NCI-H2227 (cell line): ENCODE results near the gene ARHGAP26.

ENCODE experiments used
- DNase-seq: peaks from one replicate; lab custom pipeline; 2025; ENCODE audit not compliant: unreplicated experiment; lab: John Stamatoyannopoulos, UW

Gene ARHGAP26

DNA sequence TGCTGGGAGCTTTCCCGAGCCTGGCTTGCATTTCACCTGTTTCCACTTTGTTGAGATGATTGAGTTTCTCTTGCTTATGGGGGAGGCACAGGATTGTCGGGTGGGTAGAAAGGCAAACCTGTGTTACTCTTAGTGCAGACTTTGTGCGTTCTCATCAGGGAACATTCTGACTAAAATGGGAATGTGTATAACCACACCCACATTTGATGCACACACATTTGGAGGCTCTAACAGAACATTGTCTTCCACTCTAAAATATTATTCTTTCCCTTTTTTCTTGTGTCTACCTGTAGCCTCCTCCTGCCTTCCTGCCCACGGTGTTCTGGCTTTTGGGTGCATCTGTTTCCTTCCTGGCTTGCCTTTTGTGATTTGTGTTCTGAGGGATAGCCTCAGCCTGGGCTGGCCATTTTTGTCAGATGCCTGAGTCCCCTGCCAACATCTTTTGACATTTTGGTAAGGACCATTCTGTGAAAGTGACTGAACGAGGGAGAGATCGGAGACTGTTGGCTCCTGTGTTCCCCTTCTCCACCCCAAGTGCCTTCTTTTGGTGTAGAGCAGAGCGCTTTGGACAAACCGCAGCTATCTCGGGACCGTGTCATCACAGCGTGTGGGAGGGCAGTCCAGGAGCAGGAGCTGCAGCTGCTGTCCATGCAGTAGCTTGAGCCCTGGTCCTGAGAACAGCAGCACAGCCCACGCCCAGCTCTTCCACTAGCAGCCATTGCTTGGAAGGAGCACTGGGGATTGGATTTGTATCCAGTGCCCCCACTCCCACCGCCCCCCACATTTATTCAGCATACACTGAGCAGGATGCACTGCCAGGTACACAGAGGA is 101.4 kb downstream of the ARHGAP26 start:
- DNase-seq = no peak

DNA sequence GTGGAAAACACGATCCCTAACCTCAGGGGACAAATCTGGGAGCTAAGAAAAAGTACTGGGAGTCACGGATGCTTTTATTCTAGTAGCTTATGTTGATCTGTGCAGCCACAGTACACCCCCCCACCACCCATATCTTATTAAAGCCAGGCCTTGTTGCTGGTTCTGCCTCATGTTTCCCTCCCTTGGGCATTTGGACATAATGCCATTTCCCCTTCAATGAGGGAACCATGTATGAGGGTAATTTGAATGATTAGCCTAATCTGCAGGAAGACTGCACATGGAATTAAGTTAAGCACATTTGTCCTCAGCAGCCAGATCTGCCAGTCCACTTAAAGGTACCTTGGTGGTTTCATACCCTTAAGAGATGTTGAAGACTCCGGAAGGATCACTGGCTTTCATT is 102.0 kb downstream of the ARHGAP26 start:
- DNase-seq = no peak

DNA sequence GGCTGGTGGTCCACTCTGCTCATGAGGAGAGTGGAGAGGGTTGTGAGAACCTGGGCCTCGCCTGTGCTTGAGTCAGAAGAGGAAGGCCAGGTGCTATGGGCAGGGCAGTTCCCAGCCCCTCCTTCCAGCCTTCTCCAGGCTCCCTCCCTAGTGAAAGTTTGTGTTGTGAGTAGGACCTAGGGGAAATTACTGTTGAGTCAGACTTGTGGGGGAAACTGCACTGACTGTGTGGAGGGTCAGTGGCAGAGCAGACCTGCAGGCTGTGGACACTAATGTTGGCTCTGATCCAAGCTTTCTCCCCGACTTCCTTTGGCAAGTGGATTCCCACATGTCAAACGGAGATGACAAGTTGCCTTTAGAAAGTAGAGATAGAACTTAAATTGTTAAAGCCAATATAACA is 102.6 kb downstream of the ARHGAP26 start:
- DNase-seq = no peak

DNA sequence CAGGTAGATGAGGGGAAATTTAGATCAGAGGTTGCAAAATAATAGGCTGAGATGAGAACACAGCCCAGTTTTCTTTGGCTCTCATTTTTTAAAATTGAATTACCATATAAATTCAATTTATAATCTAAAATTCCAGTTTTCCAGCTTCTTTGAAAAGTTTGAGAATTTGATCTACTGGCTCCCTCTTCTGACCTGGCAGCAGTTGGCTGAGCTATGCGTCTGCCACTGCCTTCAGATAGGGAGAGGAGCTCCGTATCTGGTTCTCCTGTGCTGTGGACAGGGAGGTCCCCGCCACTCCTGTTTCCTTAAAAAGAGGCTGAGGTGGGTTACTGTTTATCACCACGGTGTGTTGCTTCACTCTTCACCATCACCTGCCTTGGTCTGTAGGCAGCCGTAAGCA is 103.7 kb downstream of the ARHGAP26 start:
- DNase-seq = no peak

DNA sequence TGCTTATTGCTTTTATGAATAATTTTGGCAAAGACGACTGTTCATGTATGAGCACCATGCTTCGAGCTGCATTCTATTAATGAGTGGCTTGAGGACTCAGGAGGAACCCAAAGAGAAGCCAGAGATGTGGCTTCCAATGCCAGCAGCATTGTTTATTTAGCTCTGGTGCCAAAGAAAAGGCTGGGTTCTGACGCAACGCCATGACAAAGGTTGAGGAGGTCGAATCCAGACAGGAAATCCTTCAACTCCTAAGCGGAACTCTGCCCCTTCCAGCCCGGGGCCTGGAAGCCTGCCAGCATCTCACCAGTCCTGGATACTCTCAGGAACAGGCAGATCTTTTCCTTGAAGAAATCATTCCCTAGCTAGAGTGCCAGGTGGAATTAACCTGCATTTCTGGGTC is 104.4 kb downstream of the ARHGAP26 start:
- DNase-seq = peak; percentile 6

DNA sequence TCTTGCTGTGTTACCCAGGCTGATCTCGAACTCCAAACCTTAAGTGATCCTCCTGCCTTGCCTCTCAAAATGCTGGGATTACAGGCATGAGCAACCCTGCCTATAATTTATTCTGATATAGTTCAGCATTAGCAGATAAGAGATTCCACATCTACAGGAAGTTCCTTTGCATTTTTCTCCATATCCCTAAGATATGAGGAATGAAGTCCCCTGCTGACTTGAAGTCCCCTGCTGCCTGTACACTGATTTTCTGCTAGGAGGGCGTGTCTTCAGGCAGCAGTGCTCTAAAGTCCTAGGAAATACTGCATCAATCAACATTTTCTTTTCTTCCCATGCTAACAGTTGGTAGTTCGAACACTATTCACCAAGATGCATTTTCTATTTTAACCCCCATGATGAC is 105.8 kb downstream of the ARHGAP26 start:
- DNase-seq = no peak

DNA sequence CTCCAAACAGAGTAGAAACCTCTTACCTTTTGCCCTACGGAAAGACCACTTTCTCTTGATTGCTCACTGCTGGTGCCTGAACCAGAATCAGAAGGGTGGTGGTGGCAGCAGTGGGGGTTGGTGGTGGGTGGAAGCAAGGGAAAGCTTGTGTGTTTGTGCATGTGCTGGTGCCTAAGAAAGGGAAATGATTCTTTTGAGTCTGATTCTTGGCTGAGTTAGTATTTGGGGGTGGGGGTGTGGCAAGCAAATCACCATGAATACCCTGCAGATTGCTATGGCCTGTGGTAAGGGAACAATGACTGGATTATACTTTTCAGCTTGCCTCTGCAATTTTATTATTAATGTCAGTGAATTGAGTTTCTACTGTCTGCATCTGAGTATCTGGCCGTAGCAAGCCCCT is 106.6 kb downstream of the ARHGAP26 start:
- DNase-seq = no peak

DNA sequence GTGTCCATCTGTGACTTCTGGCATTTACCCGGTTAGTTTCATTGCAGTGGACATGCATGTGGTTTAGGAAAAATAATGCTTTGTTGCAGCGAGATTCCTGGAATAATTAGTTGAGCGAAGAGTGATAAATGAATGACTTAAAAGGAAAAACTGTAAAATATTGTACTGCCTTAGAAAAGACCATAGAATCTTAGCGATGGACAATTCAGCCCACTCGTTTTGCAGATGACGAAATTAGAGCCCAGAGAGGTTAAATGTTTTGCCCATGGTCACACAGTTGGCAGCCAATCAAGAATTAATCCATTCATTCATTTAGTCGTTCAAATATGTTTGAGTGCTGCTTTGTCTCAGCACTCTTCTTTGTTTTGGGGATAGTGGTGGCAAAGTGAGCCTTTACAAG is 107.9 kb downstream of the ARHGAP26 start:
- DNase-seq = no peak

DNA sequence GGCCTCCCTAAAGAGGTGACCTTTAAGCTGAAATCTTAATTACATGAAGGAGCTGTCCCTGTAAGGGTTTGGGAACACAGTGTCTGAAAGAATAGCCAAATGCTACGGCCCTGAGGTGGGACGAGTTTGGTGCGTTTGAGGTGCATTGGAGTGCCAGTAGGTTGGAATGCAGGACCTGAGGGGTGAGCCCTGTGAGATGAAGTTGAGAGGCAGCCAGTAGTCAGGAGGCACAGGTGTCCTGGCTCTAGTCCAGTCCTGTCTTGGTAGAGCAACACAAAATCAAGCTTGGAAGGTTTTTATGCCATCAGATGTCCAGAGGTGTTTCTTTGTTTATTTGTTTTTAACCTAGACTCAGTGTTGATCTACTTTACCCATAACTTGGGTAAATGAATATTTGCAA is 108.5 kb downstream of the ARHGAP26 start:
- no peak for DNase-seq

DNA sequence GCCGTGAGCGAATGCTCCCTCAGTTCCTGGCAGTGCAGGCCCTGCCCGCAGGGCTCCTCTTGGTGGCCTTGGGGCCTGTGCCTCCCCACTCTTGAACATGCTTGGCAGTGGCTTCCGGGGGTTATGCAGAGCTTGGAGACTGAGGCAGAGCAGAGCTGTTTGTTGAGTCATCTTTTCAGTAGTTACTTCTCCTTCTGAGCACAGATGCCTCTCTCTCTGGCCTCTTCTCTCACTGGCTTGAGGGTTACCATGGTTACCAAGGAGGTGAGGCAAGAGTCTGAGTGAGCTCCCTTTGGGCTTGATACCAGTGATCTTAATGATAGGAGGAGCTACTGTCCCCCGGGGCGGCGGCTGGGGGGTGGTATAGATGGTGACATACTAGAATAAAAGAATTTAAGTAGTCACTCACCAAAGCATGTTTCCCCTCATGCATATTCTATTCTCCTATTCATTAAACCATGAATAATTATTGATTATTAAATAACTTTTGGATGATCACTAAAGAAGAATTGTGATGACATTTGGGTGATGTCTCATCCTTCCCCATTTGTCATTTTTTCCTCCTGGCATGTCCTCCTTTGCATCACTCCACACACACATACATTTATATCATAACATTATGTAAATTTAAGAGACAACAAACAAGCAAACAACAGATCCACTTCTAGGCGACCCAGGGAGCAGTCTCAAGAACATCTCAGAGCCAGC is 111.1 kb downstream of the ARHGAP26 start:
- peak; percentile 35 for DNase-seq

DNA sequence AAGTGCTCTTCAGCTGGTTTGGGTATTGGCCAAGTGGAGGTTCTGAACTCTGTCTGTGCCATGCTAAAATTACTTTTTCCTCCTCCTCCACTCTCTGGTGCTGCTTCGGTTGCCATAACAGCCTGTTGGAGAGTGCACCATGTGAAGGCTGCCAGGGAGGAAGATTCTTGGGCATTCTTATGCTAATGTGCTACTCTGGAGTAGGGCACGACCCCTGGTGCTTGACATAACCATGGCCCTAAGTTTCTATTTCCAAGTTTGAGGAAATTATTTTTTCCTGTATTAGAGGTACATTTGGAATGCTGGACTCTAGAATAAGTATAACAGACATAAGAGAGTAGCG is 111.6 kb downstream of the ARHGAP26 start:
- peak; percentile 7 for DNase-seq

DNA sequence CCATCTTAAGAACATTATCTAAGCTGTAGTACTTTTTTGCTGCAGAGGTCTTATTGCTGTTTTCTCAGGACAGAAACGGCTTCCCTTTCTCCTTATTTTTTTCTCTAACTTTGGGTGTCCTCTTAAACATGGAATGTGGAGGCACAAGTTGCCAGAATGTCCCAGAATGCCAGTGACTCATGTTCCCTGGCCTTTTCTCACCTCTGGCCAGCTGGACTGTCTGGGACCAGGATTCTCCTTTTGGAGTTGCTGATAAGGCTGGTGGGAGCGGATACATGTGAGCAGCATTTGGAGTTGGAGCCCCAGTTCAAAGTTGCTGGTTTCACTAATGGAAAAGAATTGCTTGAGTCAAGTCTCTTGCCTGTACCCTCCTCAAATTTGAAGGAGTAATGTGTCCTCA is 112.8 kb downstream of the ARHGAP26 start:
- no peak for DNase-seq

DNA sequence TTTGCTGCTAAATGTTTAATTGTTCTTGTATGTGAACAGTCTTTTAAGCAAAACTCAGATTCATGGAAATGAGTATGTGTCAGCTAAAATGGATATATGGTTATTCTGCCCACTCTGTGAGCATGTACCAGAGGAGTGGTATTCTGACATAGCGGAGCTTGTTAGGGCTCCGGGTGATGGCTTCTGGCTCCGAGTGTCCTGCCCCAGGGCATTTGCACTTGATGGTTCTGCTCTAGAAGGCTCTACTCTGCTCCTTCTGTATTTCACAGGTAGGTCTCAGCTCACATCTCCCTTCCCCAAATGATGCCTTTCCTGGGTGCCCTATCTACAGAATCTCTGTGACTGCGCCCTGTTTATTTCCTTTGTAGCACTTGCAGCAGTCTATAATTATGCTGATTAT is 113.3 kb downstream of the ARHGAP26 start:
- DNase-seq = no peak

DNA sequence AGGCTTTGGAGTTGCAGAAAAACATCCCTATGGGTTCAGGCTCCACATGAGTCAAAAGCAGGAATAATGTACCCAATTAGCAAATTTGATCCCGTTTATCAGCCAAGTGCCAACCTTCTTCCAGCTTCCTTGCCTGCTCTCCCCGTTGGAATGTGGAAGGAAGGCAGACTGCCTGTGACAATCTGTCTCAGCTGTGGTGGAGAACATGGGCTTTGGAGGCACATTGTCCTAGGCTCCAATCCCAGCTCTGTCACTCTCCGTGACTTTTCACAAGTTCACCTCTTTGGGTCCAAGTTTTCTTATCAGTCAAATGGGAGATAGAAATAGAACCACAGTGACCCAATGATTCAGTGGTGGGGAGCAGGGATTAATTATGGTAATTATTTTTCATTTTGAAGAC is 113.9 kb downstream of the ARHGAP26 start:
- DNase-seq = no peak

DNA sequence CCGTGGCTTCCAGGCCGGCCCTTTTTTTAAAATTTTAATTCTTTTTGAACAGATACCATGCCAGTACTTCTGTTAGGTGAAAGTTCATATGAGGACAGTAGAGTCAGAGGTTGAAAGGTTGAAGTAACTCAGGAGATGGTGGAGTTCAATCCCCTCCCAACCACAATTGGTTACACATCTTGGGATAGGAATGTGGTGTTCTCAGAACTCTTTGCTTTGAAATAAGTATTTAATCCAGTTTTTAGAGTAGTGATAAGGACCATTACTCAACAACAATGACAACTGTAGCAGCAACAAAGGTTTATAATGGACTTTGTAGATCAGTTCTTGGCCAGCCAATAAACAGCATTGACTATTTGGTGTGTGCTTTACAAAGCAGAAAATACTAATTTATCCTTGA is 116.0 kb downstream of the ARHGAP26 start:
- DNase-seq = no peak

DNA sequence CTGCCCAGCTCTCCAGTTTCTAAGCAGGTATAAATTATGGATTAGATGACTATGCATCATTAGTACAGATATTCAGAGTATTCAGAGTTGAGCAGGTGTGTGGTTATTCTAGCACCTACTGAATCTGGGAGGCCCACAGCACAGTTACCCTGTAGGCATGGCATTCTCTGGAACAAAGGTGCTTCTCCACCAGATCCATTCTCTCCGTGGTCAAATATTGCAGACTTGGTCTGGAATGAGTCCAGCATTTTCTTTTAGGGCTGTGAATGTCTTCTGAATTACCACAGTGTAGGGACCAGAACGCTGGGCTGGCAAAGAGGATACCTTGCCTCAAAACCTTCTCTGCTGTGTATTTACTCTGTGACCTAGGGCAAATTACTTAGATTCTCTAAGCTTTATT is 116.8 kb downstream of the ARHGAP26 start:
- no peak for DNase-seq

DNA sequence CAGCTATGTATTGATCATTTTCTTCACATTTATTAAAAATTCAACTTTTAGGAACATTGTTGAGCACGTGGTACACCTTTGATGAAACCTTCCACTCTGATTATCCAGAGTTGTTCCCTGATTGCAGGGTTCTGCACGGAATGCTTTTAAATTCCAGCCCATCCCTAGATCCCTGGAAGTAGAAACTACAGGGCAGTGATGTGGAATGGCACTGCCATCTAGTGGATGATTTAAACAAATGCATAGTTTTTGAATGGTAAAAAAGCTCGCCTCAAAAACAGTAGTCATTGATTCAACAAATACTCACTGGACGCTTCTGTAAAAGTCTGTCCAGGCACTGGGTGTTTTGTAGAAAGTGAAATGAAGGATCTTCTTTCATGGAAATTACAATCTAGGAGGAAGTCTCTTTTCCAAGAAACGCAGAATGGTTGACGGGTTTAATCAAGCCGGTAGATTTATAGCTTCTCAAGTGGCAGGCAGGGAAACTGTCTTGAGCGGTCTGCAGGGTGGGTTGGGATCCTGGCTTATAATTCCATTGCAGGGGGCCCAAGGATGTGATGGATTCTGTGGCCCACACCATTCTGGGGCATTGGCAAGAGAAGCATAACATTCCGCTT is 118.4 kb downstream of the ARHGAP26 start:
- peak; percentile 39 for DNase-seq

DNA sequence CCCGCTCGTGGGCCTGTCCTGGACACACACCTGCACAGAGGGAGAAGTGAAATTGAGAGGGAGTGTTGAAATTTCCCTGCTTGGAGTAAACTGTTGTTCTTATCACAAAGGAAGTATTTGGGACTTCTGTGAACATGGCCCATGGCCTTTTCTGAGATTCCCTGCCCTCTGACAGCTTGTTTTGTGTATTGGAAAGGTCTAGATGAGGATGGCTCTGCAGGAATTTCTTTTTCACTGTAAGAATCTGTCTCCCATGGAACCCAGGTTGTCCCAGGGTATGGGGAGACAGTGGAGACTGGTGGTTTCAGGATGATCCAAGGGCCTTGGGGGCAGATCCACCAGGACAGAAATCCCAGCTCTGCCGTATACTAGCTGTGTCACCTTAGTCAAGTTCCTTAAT is 121.8 kb downstream of the ARHGAP26 start:
- no peak for DNase-seq

DNA sequence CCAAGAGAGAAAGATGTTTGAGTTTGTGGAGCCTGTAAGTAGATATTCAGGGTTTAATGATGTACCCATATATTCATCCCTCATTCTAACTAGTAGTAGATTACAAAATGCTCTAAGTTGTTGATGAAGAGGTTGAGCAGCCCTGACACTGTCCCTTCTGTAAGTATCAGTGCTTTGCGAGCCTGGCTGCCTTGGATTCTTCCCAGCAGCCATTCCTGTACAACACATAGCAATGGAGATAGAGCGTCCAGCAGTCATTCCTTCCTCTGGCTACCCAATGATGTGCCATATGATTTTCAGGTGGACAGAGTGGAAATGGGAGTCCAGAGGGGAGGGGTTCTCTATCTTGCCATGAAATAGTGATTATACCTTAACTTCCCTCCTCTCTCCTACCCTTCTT is 124.1 kb downstream of the ARHGAP26 start:
- no peak for DNase-seq

DNA sequence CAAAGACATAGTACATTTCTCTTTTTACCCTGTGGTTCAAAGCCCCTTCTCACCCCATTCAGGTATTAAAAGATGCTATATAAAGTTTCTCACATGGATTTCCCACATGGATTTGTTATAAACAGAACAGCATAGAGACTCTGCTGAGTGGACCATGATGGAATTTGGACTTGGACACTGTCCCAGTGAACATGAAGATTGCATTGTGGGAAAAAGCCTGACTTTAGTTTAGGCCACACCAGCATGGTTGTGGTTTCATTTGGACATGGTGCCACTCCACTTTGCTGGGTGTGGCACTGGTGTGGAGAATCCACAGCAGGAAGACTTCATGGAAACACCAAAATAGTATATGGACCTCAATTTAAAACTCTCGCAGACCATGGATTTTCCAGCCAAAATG is 124.6 kb downstream of the ARHGAP26 start:
- DNase-seq = no peak

DNA sequence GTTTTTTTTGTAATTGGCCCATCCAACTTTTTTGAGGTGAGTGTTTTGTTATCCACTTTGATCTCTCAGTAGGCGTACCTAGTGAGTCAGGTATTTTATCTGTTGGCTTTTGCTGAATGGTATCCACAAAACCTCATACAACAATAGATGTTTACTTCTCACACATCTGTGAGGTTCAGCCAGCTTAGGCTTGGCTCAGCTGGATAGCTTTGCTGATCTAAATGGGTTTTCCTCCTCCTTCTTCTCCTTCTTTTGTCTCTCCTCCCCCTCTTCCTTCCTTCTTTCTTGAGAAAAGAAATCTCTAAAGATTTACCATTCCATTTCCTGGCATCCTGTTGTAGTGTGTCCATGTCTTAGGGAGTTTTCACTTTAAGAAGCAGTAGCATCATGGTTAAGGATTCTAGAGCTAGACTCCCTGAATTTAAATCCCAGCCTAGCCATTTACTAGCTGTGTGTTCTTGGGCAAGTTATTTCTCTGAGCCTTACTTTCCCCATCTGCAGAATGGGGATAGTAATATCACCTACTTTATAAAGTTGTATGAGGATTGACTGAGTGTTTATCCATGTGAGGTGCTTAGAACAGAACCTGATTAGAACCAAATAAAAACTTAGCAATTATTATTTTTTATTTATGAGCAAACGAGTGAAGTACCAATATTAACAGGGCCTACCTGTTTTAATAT is 126.3 kb downstream of the ARHGAP26 start:
- no peak for DNase-seq

DNA sequence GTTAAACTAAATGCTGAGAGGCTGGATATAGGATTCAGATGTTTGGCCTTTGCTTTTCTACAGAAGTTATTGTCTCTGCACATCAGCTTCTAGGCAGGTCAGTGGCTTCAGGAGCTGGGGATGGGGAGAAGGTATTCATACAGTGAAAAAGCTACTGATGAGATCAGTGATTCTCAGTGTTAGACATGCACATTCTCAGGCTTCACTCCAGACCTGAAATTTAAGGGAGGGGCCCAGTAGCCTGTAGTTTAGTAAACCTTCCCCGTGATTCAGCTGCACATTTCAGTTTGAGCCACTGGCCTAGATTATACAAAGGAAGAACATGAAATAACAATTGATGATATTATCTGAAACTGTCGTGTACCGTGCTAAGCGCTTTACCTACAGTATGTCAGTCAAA is 127.2 kb downstream of the ARHGAP26 start:
- DNase-seq = no peak
